ENCODE measurements around the gene TIE1.

Gene TIE1

DNA sequence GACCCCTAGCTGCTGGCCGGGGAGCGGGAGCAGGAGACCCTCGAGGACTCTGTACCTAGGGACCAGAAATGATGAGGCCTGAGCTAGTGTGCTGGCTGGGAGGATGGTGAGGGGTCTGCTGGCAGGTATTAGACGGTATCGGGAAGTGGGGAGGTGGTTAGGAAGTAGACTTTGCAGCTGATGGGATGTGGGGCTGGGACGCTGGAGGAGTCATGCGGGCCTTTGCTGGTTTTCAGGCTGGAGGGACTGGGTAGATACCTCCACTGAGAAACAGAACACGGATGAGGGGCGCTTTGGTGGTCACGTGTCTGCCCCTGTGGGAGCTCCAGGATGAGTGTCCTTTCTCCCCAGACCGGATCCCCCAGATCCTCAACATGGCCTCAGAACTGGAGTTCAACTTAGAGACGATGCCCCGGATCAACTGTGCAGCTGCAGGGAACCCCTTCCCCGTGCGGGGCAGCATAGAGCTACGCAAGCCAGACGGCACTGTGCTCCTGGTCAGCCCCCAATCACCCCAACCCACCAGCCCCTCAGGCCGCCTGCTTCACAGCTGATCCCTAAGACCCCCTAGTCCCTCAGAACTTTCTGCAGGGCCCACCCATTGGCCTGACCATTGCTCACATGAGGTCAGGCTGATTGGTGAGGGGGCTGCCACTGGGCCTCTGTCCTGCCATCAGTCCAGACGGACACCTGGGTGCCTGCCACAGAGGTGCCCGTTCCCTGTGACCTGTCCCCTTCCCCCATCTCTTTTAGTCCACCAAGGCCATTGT is 8.0 kb downstream of the TIE1 start:
- Histone ChIP-seq H3K18ac (ENCODE audit: low read length) (no peak overlapping the region), H2BK5ac (ENCODE audit: low read length) (no peak overlapping the region), H3K4me3 (ENCODE audit: low read length) (no peak overlapping the region), H3K27me3 (ENCODE audit: insufficient read depth, low read length, poor library complexity) (no peaks in the 10 kb centered on the region), H2AK5ac (ENCODE audit: low read length) (no peak overlapping the region), H3K9ac (ENCODE audit: low read length) (no peak overlapping the region), H3K36me3 (ENCODE audit: control insufficient read depth, insufficient read depth, low read length) (no peaks in the 10 kb centered on the region), H2BK15ac (replicated peaks; ENCODE audit: low read depth) (no peak overlapping the region), H3K79me1 (ENCODE audit: low read length) (no peaks in the 10 kb centered on the region), H3K56ac (ENCODE audit: low read length) (no peak overlapping the region), H3K27ac (ENCODE audit: low read depth, low read length) (no peak overlapping the region), H3K4me1 (ENCODE audit: control insufficient read depth, low read depth, low read length) (no peaks in the 10 kb centered on the region), H4K8ac (ENCODE audit: low read depth, low read length) (no peak overlapping the region), H3K4ac (ENCODE audit: low read depth, low read length) (no peak overlapping the region), H4K5ac (ENCODE audit: low read length) (no peak overlapping the region), H3K23ac (ENCODE audit: low read length) (no peak overlapping the region), H3K4me2 (ENCODE audit: low read length) (no peak overlapping the region), H3K79me2 (ENCODE audit: control insufficient read depth, insufficient read depth, low read length) (no peaks in the 10 kb centered on the region), H2BK120ac (ENCODE audit: low read depth, low read length) (no peak overlapping the region)
- DNase-seq = no peak
- WGBS (ENCODE audit: extremely low coverage, insufficient coverage, low lambda C conversion rate) = no CpG with 5 or more reads among the region's 20 CpGs

- H2AK5ac ChIP-seq (ENCODE audit: low read length) = no peak overlapping the region
- no peak overlapping the region for H3K4ac ChIP-seq (ENCODE audit: low read depth, low read length)
- H2BK120ac ChIP-seq (ENCODE audit: low read depth, low read length) = no peak overlapping the region
- H3K27ac ChIP-seq (ENCODE audit: low read depth, low read length) = no peak overlapping the region
- H4K5ac ChIP-seq (ENCODE audit: low read length) = no peak overlapping the region
- H3K79me2 ChIP-seq (ENCODE audit: control insufficient read depth, insufficient read depth, low read length) = no peaks in the 10 kb centered on the region
- H3K4me2 ChIP-seq (ENCODE audit: low read length) = no peak overlapping the region
- H3K79me1 ChIP-seq (ENCODE audit: low read length) = no peaks in the 10 kb centered on the region
- no peak overlapping the region for H2BK5ac ChIP-seq (ENCODE audit: low read length)
- H2BK15ac ChIP-seq (replicated peaks; ENCODE audit: low read depth) = no peak overlapping the region
- no peak overlapping the region for H3K56ac ChIP-seq (ENCODE audit: low read length)
- no peak overlapping the region for H4K8ac ChIP-seq (ENCODE audit: low read depth, low read length)
- H3K18ac ChIP-seq (ENCODE audit: low read length) = no peak overlapping the region
- no peak overlapping the region for H3K4me3 ChIP-seq (ENCODE audit: low read length)
- H3K9ac ChIP-seq (ENCODE audit: low read length) = no peak overlapping the region
- H3K27me3 ChIP-seq (ENCODE audit: insufficient read depth, low read length, poor library complexity) = no peaks in the 10 kb centered on the region
- no peaks in the 10 kb centered on the region for H3K4me1 ChIP-seq (ENCODE audit: control insufficient read depth, low read depth, low read length)
- no peak overlapping the region for H3K23ac ChIP-seq (ENCODE audit: low read length)
- WGBS (ENCODE audit: extremely low coverage, insufficient coverage, low lambda C conversion rate) = no CpG with 5 or more reads among the region's 13 CpGs
- DNase-seq = no peak
- H3K36me3 ChIP-seq (ENCODE audit: control insufficient read depth, insufficient read depth, low read length) = no peaks in the 10 kb centered on the region
These were observed 8.7 kb downstream of the TIE1 start for GRCh38 chr1:43309405-43310025.

DNA sequence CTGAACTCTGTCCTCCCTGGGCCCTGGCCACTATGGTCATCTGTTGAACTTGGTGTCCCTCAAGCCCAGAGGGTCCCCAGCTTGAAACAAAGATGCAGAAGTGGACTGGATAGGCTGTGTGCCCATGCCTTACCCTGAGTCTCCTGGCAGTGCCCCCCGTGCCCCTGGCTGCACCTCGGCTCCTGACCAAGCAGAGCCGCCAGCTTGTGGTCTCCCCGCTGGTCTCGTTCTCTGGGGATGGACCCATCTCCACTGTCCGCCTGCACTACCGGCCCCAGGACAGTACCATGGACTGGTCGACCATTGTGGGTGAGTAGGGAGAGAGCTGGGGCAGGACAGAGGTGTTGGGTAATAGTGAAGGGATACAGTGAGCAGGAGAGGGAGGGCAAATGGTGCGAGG is 10.7 kb downstream of the TIE1 start:
- H3K23ac ChIP-seq (ENCODE audit: low read length) = no peak overlapping the region
- H2BK5ac ChIP-seq (ENCODE audit: low read length) = no peak overlapping the region
- no peak overlapping the region for H3K4ac ChIP-seq (ENCODE audit: low read depth, low read length)
- no peak overlapping the region for H3K56ac ChIP-seq (ENCODE audit: low read length)
- H4K5ac ChIP-seq (ENCODE audit: low read length) = no peak overlapping the region
- no peak overlapping the region for H2BK15ac ChIP-seq (replicated peaks; ENCODE audit: low read depth)
- no peak overlapping the region for H3K4me3 ChIP-seq (ENCODE audit: low read length)
- H3K27me3 ChIP-seq (ENCODE audit: insufficient read depth, low read length, poor library complexity) = no peaks in the 10 kb centered on the region
- no CpG with 5 or more reads among the region's 9 CpGs for WGBS (ENCODE audit: extremely low coverage, insufficient coverage, low lambda C conversion rate)
- no peaks in the 10 kb centered on the region for H3K79me2 ChIP-seq (ENCODE audit: control insufficient read depth, insufficient read depth, low read length)
- H3K9ac ChIP-seq (ENCODE audit: low read length) = no peak overlapping the region
- no peak overlapping the region for H4K8ac ChIP-seq (ENCODE audit: low read depth, low read length)
- H3K27ac ChIP-seq (ENCODE audit: low read depth, low read length) = no peak overlapping the region
- no peak overlapping the region for H3K4me2 ChIP-seq (ENCODE audit: low read length)
- no peak for DNase-seq
- H2BK120ac ChIP-seq (ENCODE audit: low read depth, low read length) = no peak overlapping the region
- no peaks in the 10 kb centered on the region for H3K4me1 ChIP-seq (ENCODE audit: control insufficient read depth, low read depth, low read length)
- no peaks in the 10 kb centered on the region for H3K79me1 ChIP-seq (ENCODE audit: low read length)
- no peak overlapping the region for H2AK5ac ChIP-seq (ENCODE audit: low read length)
- no peak overlapping the region for H3K18ac ChIP-seq (ENCODE audit: low read length)
- no peaks in the 10 kb centered on the region for H3K36me3 ChIP-seq (ENCODE audit: control insufficient read depth, insufficient read depth, low read length)

GRCh38 chr1:43312212-43312623 is 11.4 kb downstream of the TIE1 start:
- Histone ChIP-seq H2BK5ac (ENCODE audit: low read length) (no peak overlapping the region), H3K79me1 (ENCODE audit: low read length) (no peaks in the 10 kb centered on the region), H2BK120ac (ENCODE audit: low read depth, low read length) (no peak overlapping the region), H3K56ac (ENCODE audit: low read length) (no peak overlapping the region), H3K4me3 (ENCODE audit: low read length) (no peak overlapping the region), H3K27ac (ENCODE audit: low read depth, low read length) (no peak overlapping the region), H2AK5ac (ENCODE audit: low read length) (no peak overlapping the region), H3K9ac (ENCODE audit: low read length) (no peak overlapping the region), H3K4ac (ENCODE audit: low read depth, low read length) (no peak overlapping the region), H4K8ac (ENCODE audit: low read depth, low read length) (no peak overlapping the region), H3K36me3 (ENCODE audit: control insufficient read depth, insufficient read depth, low read length) (no peaks in the 10 kb centered on the region), H4K5ac (ENCODE audit: low read length) (no peak overlapping the region), H3K23ac (ENCODE audit: low read length) (no peak overlapping the region), H3K79me2 (ENCODE audit: control insufficient read depth, insufficient read depth, low read length) (no peaks in the 10 kb centered on the region), H3K4me1 (ENCODE audit: control insufficient read depth, low read depth, low read length) (no peaks in the 10 kb centered on the region), H3K4me2 (ENCODE audit: low read length) (no peak overlapping the region), H2BK15ac (replicated peaks; ENCODE audit: low read depth) (no peak overlapping the region), H3K18ac (ENCODE audit: low read length) (no peak overlapping the region), H3K27me3 (ENCODE audit: insufficient read depth, low read length, poor library complexity) (no peaks in the 10 kb centered on the region)
- no CpG with 5 or more reads among the region's 19 CpGs for WGBS (ENCODE audit: extremely low coverage, insufficient coverage, low lambda C conversion rate)
- no peak for DNase-seq

- Histone ChIP-seq H3K18ac (ENCODE audit: low read length) (no peak overlapping the region), H3K79me1 (ENCODE audit: low read length) (no peaks in the 10 kb centered on the region), H2BK15ac (replicated peaks; ENCODE audit: low read depth) (no peak overlapping the region), H3K36me3 (ENCODE audit: control insufficient read depth, insufficient read depth, low read length) (no peaks in the 10 kb centered on the region), H3K56ac (ENCODE audit: low read length) (no peak overlapping the region), H3K4ac (ENCODE audit: low read depth, low read length) (no peak overlapping the region), H4K5ac (ENCODE audit: low read length) (no peak overlapping the region), H2BK5ac (ENCODE audit: low read length) (no peak overlapping the region), H3K79me2 (ENCODE audit: control insufficient read depth, insufficient read depth, low read length) (no peaks in the 10 kb centered on the region), H2AK5ac (ENCODE audit: low read length) (no peak overlapping the region), H3K4me1 (ENCODE audit: control insufficient read depth, low read depth, low read length) (no peaks in the 10 kb centered on the region), H4K8ac (ENCODE audit: low read depth, low read length) (no peak overlapping the region), H2BK120ac (ENCODE audit: low read depth, low read length) (no peak overlapping the region), H3K4me2 (ENCODE audit: low read length) (no peak overlapping the region), H3K4me3 (ENCODE audit: low read length) (no peak overlapping the region), H3K9ac (ENCODE audit: low read length) (no peak overlapping the region), H3K27ac (ENCODE audit: low read depth, low read length) (no peak overlapping the region), H3K23ac (ENCODE audit: low read length) (no peak overlapping the region), H3K27me3 (ENCODE audit: insufficient read depth, low read length, poor library complexity) (no peaks in the 10 kb centered on the region)
- no peak for DNase-seq
- no CpG with 5 or more reads among the region's 24 CpGs for WGBS (ENCODE audit: extremely low coverage, insufficient coverage, low lambda C conversion rate)
These were observed 12.1 kb downstream of the TIE1 start for GRCh38 chr1:43312663-43313515.
